Naive thymus-derived CD4-positive, alpha-beta T cell (primary cell): Measurements from ENCODE around the gene FUBP1. TPM values are rescaled to one million over a fixed set of nuclear protein-coding genes. Genes with fewer than 3 reads are reported as not detected.

ENCODE experiments used
- ATAC-seq: fragments of 150-1000 bp; cut with Tn5 transposase; 2 replicates; pipeline ENCODE4 v1.10.0; 2021; ENCODE audit warnings: mild to moderate bottlenecking, moderate library complexity
- CTCF ChIA-PET: fragments of 350-600 bp; sonication (Branson Sonifier 250); formaldehyde crosslinking; loops from one replicate; lab custom pipeline; 2021; ENCODE audit warnings: antibody characterized with exemption; lab: Charles Lee
- POLR2A ChIA-PET: fragments of 350-600 bp; sonication (Branson Sonifier 250); formaldehyde crosslinking; loops from one replicate; lab custom pipeline; 2021; ENCODE audit warnings: antibody characterized with exemption, inconsistent platforms; lab: Charles Lee
- DNase-seq, 9 donors: peaks; one replicate each; pipeline versions ENCODE4 v3.0.0 to v3.0.0-alpha.2; 2020 to 2022; ENCODE audit warnings: mixed read lengths in 1 of 9
- H3K27ac ChIP-seq: one replicate; pipeline ENCODE4 v1.7.0; 2013; ENCODE audit warnings: mild to moderate bottlenecking, low read depth, low read length, moderate library complexity
- H3K27me3 ChIP-seq, 2 donors: one replicate each; pipeline ENCODE4 v1.7.0; 2013; ENCODE audit warnings: low read length in 2 of 2, mild to moderate bottlenecking in 2 of 2, moderate library complexity in 2 of 2; ENCODE audit not compliant: control insufficient read depth in 2 of 2, insufficient read depth in 2 of 2
- H3K36me3 ChIP-seq, 3 experiments: 1 replicate in 2 of 3; 2 replicates in 1 of 3; pipeline ENCODE4 v1.7.0; 2013; ENCODE audit warnings: low read length in 3 of 3, mild to moderate bottlenecking in 3 of 3, moderate library complexity in 1 of 3; ENCODE audit not compliant: insufficient read depth in 3 of 3, control insufficient read depth in 2 of 3
- H3K4me1 ChIP-seq, 2 donors: one replicate each; pipeline ENCODE4 v1.7.0; 2013; ENCODE audit warnings: low read length in 2 of 2, mild to moderate bottlenecking in 2 of 2, moderate library complexity in 1 of 2; ENCODE audit not compliant: control insufficient read depth in 2 of 2, insufficient read depth in 2 of 2
- H3K4me3 ChIP-seq: 2 replicates; pipeline ENCODE4 v1.7.0; 2013; ENCODE audit warnings: mild to moderate bottlenecking, low read length
- H3K9me3 ChIP-seq, 3 experiments: 1 replicate in 2 of 3; 2 replicates in 1 of 3; pipeline ENCODE4 v1.7.0; 2013; ENCODE audit warnings: low read length in 3 of 3; ENCODE audit not compliant: control insufficient read depth in 2 of 3
- H3K27ac Mint-ChIP-seq, 9 donors: one replicate each; pipeline ENCODE4 v1.8.0; 2020 to 2022; ENCODE audit warnings: mixed read lengths in 9 of 9, mild to moderate bottlenecking in 8 of 9, moderate library complexity in 5 of 9, inconsistent platforms in 2 of 9
- H3K27me3 Mint-ChIP-seq, 5 donors: one replicate each; pipeline ENCODE4 v1.8.0; 2021 to 2022; ENCODE audit warnings: mixed read lengths in 5 of 5, mild to moderate bottlenecking in 1 of 5
- H3K36me3 Mint-ChIP-seq, 5 donors: one replicate each; pipeline ENCODE4 v1.8.0; 2020 to 2022; ENCODE audit warnings: mixed read lengths in 5 of 5, mild to moderate bottlenecking in 3 of 5, inconsistent platforms in 1 of 5
- H3K4me1 Mint-ChIP-seq, 7 donors: one replicate each; pipeline ENCODE4 v1.8.0; 2020 to 2022; ENCODE audit warnings: mixed read lengths in 7 of 7, mild to moderate bottlenecking in 3 of 7, inconsistent platforms in 1 of 7
- H3K4me3 Mint-ChIP-seq, 10 donors: one replicate each; pipeline ENCODE4 v1.8.0; 2020 to 2022; ENCODE audit warnings: mild to moderate bottlenecking in 10 of 10, mixed read lengths in 10 of 10, moderate library complexity in 6 of 10, inconsistent platforms in 2 of 10
- H3K9me3 Mint-ChIP-seq, 11 donors: one replicate each; pipeline ENCODE4 v1.8.0; 2020 to 2022; ENCODE audit warnings: mixed read lengths in 11 of 11, mild to moderate bottlenecking in 4 of 11, inconsistent platforms in 1 of 11, moderate library complexity in 1 of 11
- intact Hi-C, 2 donors: fragments of 100-400 bp; cut with micrococcal nuclease; formaldehyde crosslinking; loops; one replicate each; pipeline ENCODE4 v1.15.1; 2023
- polyA plus RNA-seq, 2 donors: library from polyadenylated mRNA; unstranded; fragments of 300-500 nt; fragmentation: Illumina TruSeq; gene quantifications; one replicate each; pipeline ENCODE4 v1.2.3, GENCODE V29; 2021
- total RNA-seq, 6 experiments: library from RNA in 5 of 6; stranded (reverse) in 5 of 6; gene quantifications; 1 replicate in 5 of 6; 2 replicates in 1 of 6; pipeline ENCODE4 v1.2.3 and lab custom pipeline; 2021 to 2026

Gene FUBP1
- total and polyA plus RNA-seq, 7 experiments from 2014 or later: 58.0 to 253 (median 220) TPM

DNA sequence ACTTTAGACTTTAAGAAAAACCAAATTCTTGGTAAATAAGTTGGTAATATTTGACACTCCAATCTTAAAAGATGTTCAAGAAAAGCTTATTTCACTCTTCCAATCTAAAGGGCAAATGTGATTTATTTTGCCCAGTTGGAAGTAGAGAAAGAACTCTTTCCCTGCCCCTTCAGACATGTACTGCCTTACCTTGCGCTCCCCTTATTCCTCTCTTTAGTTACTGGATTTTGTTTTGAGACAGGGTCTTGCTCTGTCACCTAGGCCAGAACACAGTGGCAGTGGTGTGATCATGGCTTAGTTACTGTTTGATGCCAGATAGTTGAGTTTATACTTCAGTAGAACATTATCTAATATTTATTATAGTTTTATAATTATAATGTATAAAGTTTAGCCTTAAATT is 27.5 kb downstream of the FUBP1 start:
- intact Hi-C loops: loop anchor here in 1 of 2 donors (2.0 kb wide), 1 partner anchor 13 kb away; no protein-coding TSS in a partner anchor

DNA sequence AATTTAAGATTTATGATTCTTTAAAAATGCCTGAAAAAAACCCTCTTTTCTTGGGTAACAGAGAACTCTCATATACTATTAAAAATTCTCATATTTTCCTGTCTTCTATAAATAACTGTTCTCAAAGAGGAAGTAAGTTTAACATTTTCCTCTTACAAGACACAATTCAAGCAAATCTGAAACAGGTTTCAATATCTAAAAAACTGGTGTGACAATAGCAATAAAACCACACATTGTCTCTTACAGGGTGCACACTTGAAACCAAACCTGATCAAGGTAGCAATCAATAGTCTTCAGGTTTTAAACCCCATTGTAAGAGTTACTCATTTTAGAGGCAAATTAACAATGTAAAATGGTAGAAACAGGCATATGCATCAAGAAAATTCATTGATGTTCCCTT is 28.0 kb downstream of the FUBP1 start:
- peaks cover 26 to 71% (median 41%) of the 10 kb centered on the region in 3 experiments for H3K36me3 ChIP-seq

More for the DNA sequence above, 27.5 kb downstream of the FUBP1 start:
- Mint-ChIP-seq H3K27ac (peak overlapping the region in 6 of 9 donors; percentile 2 to 77 (median 16)), H3K9me3 (no peaks in the 10 kb centered on the region), H3K4me3 (peak overlapping the region in 1 of 10 donors; percentile 5), H3K4me1 (peaks cover 7 to 31% (median 21%) of the 10 kb centered on the region in 7 donors), H3K27me3 (no peaks in the 10 kb centered on the region), H3K36me3 (peaks cover 0 to 46% (median 29%) of the 10 kb centered on the region in 5 donors)
- ChIA-PET CTCF (no interaction called here), POLR2A (interaction anchor here (0.8 kb wide), 1 partner anchor 27 kb away, joined by 3 read pairs; the partner anchor contains the start of gene FUBP1)
- ATAC-seq: no peak
- Histone ChIP-seq H3K27me3 (no peaks in the 10 kb centered on the region), H3K27ac (no peak overlapping the region), H3K4me1 (no peaks in the 10 kb centered on the region), H3K36me3 (peaks cover 26 to 71% (median 41%) of the 10 kb centered on the region in 3 experiments), H3K4me3 (no peak overlapping the region), H3K9me3 (no peaks in the 10 kb centered on the region)
- DNase-seq: no peak

DNA sequence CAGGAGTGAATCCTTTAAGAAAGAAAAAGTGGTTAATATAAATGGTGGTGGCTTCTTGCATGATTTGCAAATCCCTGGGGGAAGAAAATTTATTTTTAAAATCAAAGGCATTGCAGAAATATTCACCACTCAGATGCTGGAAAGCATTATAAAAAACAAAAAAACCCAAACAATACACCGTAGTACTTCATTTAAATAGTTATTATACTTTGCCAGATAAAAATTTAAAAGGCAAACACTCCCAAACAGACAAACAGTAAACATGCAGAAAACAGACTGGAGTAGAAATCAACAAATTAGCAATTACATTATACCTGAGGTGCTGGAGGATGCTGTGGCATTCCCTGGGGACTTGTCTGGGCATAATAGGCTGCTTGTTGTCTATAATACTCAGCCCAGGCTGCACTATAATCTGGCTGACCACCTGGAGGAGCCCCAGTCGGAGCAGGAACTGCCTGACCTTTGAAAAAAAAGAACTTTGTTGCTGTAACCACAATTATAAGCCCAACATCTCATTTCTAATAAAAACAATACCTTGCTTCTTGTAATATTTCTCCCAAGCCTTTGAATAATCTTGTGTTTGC is 29.9 kb downstream of the FUBP1 start:
- peaks cover 0 to 50% (median 29%) of the 10 kb centered on the region in 5 donors for H3K36me3 Mint-ChIP-seq
- CTCF ChIA-PET: no interaction called here
- ATAC-seq: no peak
- no peaks in the 10 kb centered on the region for H3K9me3 Mint-ChIP-seq
- H3K27ac ChIP-seq: no peak overlapping the region
- peaks cover 19 to 66% (median 28%) of the 10 kb centered on the region in 3 experiments for H3K36me3 ChIP-seq
- H3K4me1 ChIP-seq: no peaks in the 10 kb centered on the region
- H3K9me3 ChIP-seq: no peaks in the 10 kb centered on the region
- H3K4me3 ChIP-seq: no peak overlapping the region
- POLR2A ChIA-PET: interaction anchor here (1.6 kb wide), 1 partner anchor 29 kb away, joined by 3 read pairs; the partner anchor contains the start of gene FUBP1
- no peaks in the 10 kb centered on the region for H3K27me3 Mint-ChIP-seq
- H3K27ac Mint-ChIP-seq: peak overlapping the region in 5 of 9 donors; percentile 25 to 83 (median 60)
- no peak for DNase-seq
- no peak overlapping the region for H3K4me3 Mint-ChIP-seq
- H3K27me3 ChIP-seq: no peaks in the 10 kb centered on the region
- intact Hi-C loops: loop anchor here in 1 of 2 donors (10.0 kb wide), 1 partner anchor 374 kb away; no protein-coding TSS in a partner anchor
- peaks cover 9 to 34% (median 21%) of the 10 kb centered on the region in 7 donors for H3K4me1 Mint-ChIP-seq

More for the DNA sequence above, 28.0 kb downstream of the FUBP1 start:
- Histone ChIP-seq H3K9me3 (no peaks in the 10 kb centered on the region), H3K4me1 (no peaks in the 10 kb centered on the region), H3K4me3 (no peak overlapping the region), H3K27me3 (no peaks in the 10 kb centered on the region), H3K27ac (no peak overlapping the region)
- intact Hi-C loops: loop anchor here in 1 of 2 donors (2.0 kb wide), 1 partner anchor 14 kb away; no protein-coding TSS in a partner anchor
- no peak for ATAC-seq
- Mint-ChIP-seq H3K9me3 (no peaks in the 10 kb centered on the region), H3K4me3 (no peak overlapping the region), H3K36me3 (peaks cover 0 to 46% (median 29%) of the 10 kb centered on the region in 5 donors), H3K4me1 (peaks cover 7 to 31% (median 21%) of the 10 kb centered on the region in 7 donors), H3K27ac (peak overlapping the region in 2 of 9 donors; percentile 2 to 19), H3K27me3 (no peaks in the 10 kb centered on the region)
- DNase-seq: no peak
- ChIA-PET POLR2A (interaction anchor here (0.8 kb wide), 1 partner anchor 28 kb away, joined by 3 read pairs; the partner anchor contains the start of gene FUBP1), CTCF (no interaction called here)

DNA sequence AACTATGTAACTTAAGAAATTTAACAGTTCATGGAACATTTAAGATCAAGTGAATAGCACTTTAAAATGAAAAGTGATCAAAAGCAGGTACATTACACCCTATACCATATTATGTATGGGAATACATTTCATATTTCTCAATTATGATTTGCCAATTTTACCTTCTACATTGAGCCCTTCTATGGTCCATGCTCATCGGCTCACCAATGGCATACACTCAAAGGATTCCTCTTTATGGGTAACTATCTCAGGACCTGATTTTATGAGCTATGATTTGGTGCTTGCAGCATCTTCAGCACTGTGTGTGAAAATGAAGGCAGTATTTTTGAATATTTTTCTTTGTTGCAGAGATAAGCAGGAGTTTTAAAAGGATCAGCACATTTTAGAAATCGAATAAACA is 33.5 kb downstream of the FUBP1 start:
- Mint-ChIP-seq H3K27me3 (no peaks in the 10 kb centered on the region), H3K4me3 (no peak overlapping the region), H3K36me3 (peaks cover 0 to 43% (median 31%) of the 10 kb centered on the region in 5 donors), H3K27ac (peak overlapping the region in 1 of 9 donors; percentile 21), H3K9me3 (no peaks in the 10 kb centered on the region), H3K4me1 (peaks cover 6 to 40% (median 15%) of the 10 kb centered on the region in 7 donors)
- Histone ChIP-seq H3K9me3 (no peaks in the 10 kb centered on the region), H3K36me3 (peaks cover 9 to 47% (median 24%) of the 10 kb centered on the region in 3 experiments), H3K27ac (no peak overlapping the region), H3K27me3 (no peaks in the 10 kb centered on the region), H3K4me1 (no peaks in the 10 kb centered on the region), H3K4me3 (no peak overlapping the region)
- ATAC-seq (no peak), DNase-seq (no peak)
- intact Hi-C loops: loop anchor here in 1 of 2 donors (10.0 kb wide), 1 partner anchor 371 kb away; no protein-coding TSS in a partner anchor
- ChIA-PET POLR2A (no interaction called here), CTCF (no interaction called here)

DNA sequence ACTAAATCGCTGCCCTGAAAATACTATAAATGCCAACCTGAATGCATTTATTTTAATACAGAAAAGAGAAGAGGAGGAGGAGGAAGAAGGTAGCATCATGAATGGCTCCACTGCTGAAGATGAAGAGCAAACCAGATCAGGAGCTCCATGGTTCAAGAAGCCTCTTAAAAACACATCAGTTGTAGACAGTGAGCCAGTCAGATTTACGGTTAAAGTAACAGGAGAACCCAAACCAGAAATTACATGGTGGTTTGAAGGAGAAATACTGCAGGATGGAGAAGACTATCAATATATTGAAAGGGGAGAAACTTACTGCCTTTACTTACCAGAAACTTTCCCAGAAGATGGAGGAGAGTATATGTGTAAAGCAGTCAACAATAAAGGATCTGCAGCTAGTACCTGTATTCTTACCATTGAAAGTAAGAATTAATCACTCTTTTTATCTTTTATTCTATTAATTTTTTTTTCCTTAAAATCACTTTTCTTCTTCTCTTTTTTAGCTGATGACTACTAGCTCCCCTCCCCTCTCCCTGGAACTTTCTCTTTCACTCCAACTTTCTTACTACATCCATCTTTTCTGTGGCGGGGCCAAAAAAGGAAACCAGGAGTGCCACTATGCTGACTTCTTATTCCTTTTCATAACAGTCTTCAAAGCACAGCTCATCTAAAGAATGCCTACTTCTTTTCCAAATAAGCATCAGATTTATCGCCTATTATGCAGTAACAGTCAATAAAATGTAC is 36.3 kb downstream of the FUBP1 start:
- Histone ChIP-seq H3K27ac (no peak overlapping the region), H3K9me3 (no peaks in the 10 kb centered on the region), H3K36me3 (peaks cover 0 to 30% (median 16%) of the 10 kb centered on the region in 3 experiments), H3K27me3 (no peaks in the 10 kb centered on the region), H3K4me1 (no peaks in the 10 kb centered on the region), H3K4me3 (no peak overlapping the region)
- Mint-ChIP-seq H3K4me3 (no peak overlapping the region), H3K27me3 (no peaks in the 10 kb centered on the region), H3K9me3 (peaks cover 0 to 2% (median 0%) of the 10 kb centered on the region in 11 donors), H3K4me1 (peaks cover 0 to 26% (median 8%) of the 10 kb centered on the region in 7 donors), H3K27ac (peak overlapping the region in 6 of 9 donors; percentile 6 to 69 (median 47)), H3K36me3 (peaks cover 0 to 30% (median 20%) of the 10 kb centered on the region in 5 donors)
- intact Hi-C loops: loop anchor here in 1 of 2 donors (10.0 kb wide), 1 partner anchor 368 kb away; no protein-coding TSS in a partner anchor
- CTCF ChIA-PET: interaction anchor here (0.8 kb wide), 1 partner anchor 216 kb away, joined by 3 read pairs; no protein-coding TSS in a partner anchor
- POLR2A ChIA-PET: interaction anchor here (1.3 kb wide), 1 partner anchor 36 kb away, joined by 3 read pairs; the partner anchor contains the start of gene FUBP1
- ATAC-seq: peak; percentile 36
- no peak for DNase-seq

DNA sequence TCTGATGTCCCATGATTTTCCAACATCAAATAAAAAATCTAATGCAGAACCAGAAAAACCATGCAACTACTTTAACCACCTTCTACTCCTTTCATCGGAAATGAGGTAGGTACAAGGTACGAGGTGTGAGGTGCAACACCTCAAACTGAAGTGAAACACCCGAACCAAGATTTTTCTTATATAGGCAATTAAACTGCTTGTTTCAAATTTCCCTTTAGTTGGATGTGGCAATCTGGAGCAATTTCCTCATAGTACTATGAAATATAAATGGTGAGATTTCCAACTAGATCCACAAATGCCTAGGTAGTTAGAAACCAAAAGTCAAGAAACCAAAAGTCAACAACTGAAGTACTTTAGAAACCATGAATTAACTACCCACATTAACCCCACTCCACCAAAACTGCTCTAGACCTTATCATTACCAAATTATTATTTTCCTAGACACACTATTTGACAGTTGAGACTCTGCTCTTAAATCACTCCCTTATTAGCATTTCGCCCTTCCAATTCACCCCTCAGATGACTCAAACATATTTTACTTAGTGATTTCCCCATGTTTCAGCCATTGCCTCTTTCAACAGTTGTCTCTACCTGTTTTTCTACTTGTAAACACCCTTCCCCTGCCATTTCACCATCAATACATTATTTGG is 37.8 kb downstream of the FUBP1 start:
- intact Hi-C loops: loop anchor here in 1 of 2 donors (10.0 kb wide), 1 partner anchor 366 kb away; no protein-coding TSS in a partner anchor
- no peaks in the 10 kb centered on the region for H3K27me3 Mint-ChIP-seq
- DNase-seq (no peak), ATAC-seq (no peak)
- H3K36me3 ChIP-seq: peaks cover 0 to 16% (median 6%) of the 10 kb centered on the region in 3 experiments
- CTCF ChIA-PET: no interaction called here
- peaks cover 0 to 22% (median 4%) of the 10 kb centered on the region in 7 donors for H3K4me1 Mint-ChIP-seq
- no peak overlapping the region for H3K4me3 Mint-ChIP-seq
- H3K27me3 ChIP-seq: no peaks in the 10 kb centered on the region
- H3K9me3 ChIP-seq: no peaks in the 10 kb centered on the region
- H3K4me1 ChIP-seq: no peaks in the 10 kb centered on the region
- H3K4me3 ChIP-seq: no peak overlapping the region
- peaks cover 0 to 2% (median 0%) of the 10 kb centered on the region in 11 donors for H3K9me3 Mint-ChIP-seq
- H3K36me3 Mint-ChIP-seq: peaks cover 0 to 25% (median 16%) of the 10 kb centered on the region in 5 donors
- peak overlapping the region in 5 of 9 donors; percentile 2 to 64 (median 6) for H3K27ac Mint-ChIP-seq
- POLR2A ChIA-PET: no interaction called here
- no peak overlapping the region for H3K27ac ChIP-seq
